Measurements from ENCODE around the gene ALDOB. TPM values are rescaled to one million over a fixed set of nuclear protein-coding genes. Genes with fewer than 3 reads are reported as not detected.

Gene ALDOB
- total and polyA plus RNA-seq, 2 donors (not counting 3 experiments of a cell fraction or from before 2014, with no cell fraction given) = not detected

DNA sequence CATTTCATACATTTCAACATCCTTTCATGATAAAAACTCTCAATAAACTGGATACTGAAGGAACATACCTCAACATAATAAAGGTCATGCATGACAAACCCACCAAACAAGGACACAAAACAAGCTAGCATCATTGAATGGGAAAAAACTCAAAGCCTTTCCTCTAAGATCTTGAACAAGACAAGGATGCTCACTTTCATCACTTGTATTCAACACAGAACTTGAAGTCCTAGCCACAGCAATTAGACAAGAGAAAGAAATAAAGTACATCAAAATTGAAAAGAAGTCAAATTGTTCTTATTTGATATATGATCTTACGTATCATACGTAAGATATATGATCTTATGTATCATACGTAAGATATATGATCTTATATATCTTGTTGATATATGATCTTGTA, 42.4 kb downstream of the ALDOB start:
- H3K27ac ChIP-seq (ENCODE audit: insufficient read depth, low read depth, low read length) = no peak overlapping the region
- POLR2A ChIA-PET = no interaction called here
- no peaks in the 10 kb centered on the region for H3K27me3 ChIP-seq (ENCODE audit: control insufficient read depth in 2 of 2, insufficient read depth in 2 of 2, low read length in 2 of 2)
- intact Hi-C loops (cut with micrococcal nuclease) = no loop called here
- no peak for DNase-seq (ENCODE audit: low read depth, low spot score)
- no peak overlapping the region for H2AFZ ChIP-seq (ENCODE audit: low read depth, low read length)
- peaks cover 7% of the 10 kb centered on the region for H3K4me1 ChIP-seq (ENCODE audit: control insufficient read depth, extremely low read depth, insufficient read depth, low read length)
- peaks cover 65% of the 10 kb centered on the region for H3K79me2 ChIP-seq (ENCODE audit: control insufficient read depth, insufficient read depth, low read length)
- no peak for FAIRE-seq
- BruUV-seq (replicated peaks) = no TSS peak
- CTCF ChIA-PET = interaction anchor here (0.9 kb wide), 1 partner anchor 137 kb away, joined by 3 read pairs; no protein-coding TSS in a partner anchor
- H3K4me3 ChIP-seq (replicated peaks in 1 of 3; ENCODE audit: insufficient read depth in 1 of 3, low read depth in 1 of 3, low read length in 3 of 3) = no peak overlapping the region
- peaks cover 0 to 3% of the 10 kb centered on the region in 2 experiments for H3K36me3 ChIP-seq (ENCODE audit: control insufficient read depth in 2 of 2, extremely low read depth in 1 of 2, insufficient read depth in 2 of 2, low read length in 2 of 2)
- peaks cover 5% of the 10 kb centered on the region for H4K20me1 ChIP-seq (replicated peaks; ENCODE audit: control insufficient read depth, extremely low read depth, insufficient read depth, low read length)
- dilution Hi-C loops (cut with MboI; ENCODE audit: extremely low pct_ligation_motif_present, low sequenced_read_pairs) = no loop called here
- no peaks in the 10 kb centered on the region for H3K9me3 ChIP-seq (replicated peaks; ENCODE audit: control insufficient read depth, insufficient read depth, low read length)
- no peak overlapping the region for H3K9ac ChIP-seq (replicated peaks; ENCODE audit: extremely low read depth, insufficient read depth, low read length)
- no peak for TF ChIP-seq JUN (IDR thresholded peaks at IDR 0.05; ENCODE audit: borderline replicate concordance, insufficient read depth, insufficient read length, low read depth)
- H3K9me1 ChIP-seq (replicated peaks; ENCODE audit: control insufficient read depth, extremely low read depth, insufficient read depth, low read length) = no peaks in the 10 kb centered on the region
- H3K4me2 ChIP-seq (ENCODE audit: insufficient read depth, low read length) = no peak overlapping the region

GRCh38 chr9:101388507-101388993, 47.0 kb downstream of the ALDOB start:
- CTCF ChIA-PET = interaction anchor here (0.6 to 2.6 kb wide), 22 partner anchors 9 to 787 kb away, joined by 3 to 26 read pairs (median 4); partner anchors contain the start of genes MRPL50, RNF20 and ZNF189
- DNase-seq (ENCODE audit: low read depth, low spot score) = no peak
- Histone ChIP-seq H3K79me2 (ENCODE audit: control insufficient read depth, insufficient read depth, low read length) (peaks cover 22% of the 10 kb centered on the region), H3K9ac (replicated peaks; ENCODE audit: extremely low read depth, insufficient read depth, low read length) (no peak overlapping the region), H3K9me3 (replicated peaks; ENCODE audit: control insufficient read depth, insufficient read depth, low read length) (no peaks in the 10 kb centered on the region), H3K36me3 (ENCODE audit: control insufficient read depth in 2 of 2, extremely low read depth in 1 of 2, insufficient read depth in 2 of 2, low read length in 2 of 2) (peaks cover 0 to 3% of the 10 kb centered on the region in 2 experiments), H3K9me1 (replicated peaks; ENCODE audit: control insufficient read depth, extremely low read depth, insufficient read depth, low read length) (no peaks in the 10 kb centered on the region), H3K4me2 (ENCODE audit: insufficient read depth, low read length) (no peak overlapping the region), H4K20me1 (replicated peaks; ENCODE audit: control insufficient read depth, extremely low read depth, insufficient read depth, low read length) (peaks cover 7% of the 10 kb centered on the region), H2AFZ (ENCODE audit: low read depth, low read length) (no peak overlapping the region), H3K27me3 (ENCODE audit: control insufficient read depth in 2 of 2, insufficient read depth in 2 of 2, low read length in 2 of 2) (no peaks in the 10 kb centered on the region), H3K27ac (ENCODE audit: insufficient read depth, low read depth, low read length) (no peak overlapping the region), H3K4me1 (ENCODE audit: control insufficient read depth, extremely low read depth, insufficient read depth, low read length) (no peaks in the 10 kb centered on the region), H3K4me3 (replicated peaks in 1 of 3; ENCODE audit: insufficient read depth in 1 of 3, low read depth in 1 of 3, low read length in 3 of 3) (no peak overlapping the region)
- intact Hi-C loops (cut with micrococcal nuclease) = loop anchor here (1.0 to 2.0 kb wide), 2 partner anchors 10 to 674 kb away; partner anchors contain the start of genes MRPL50 and ZNF189
- no peak for FAIRE-seq
- no peak for TF ChIP-seq POLR2AphosphoS5 (IDR thresholded peaks at IDR 0.05; ENCODE audit: insufficient read depth, low read depth, low read length)
- no peak for TF ChIP-seq POLR2A (IDR thresholded peaks at IDR 0.05; ENCODE audit: low read depth, low read length)
- TF ChIP-seq GATA2 (IDR thresholded peaks at IDR 0.05; ENCODE audit: insufficient read depth, insufficient read length, low read depth, low read length) = no peak
- TF ChIP-seq CTCF (IDR thresholded peaks at IDR 0.05; ENCODE audit: extremely low read depth in 1 of 2, insufficient read depth in 1 of 2, low read depth in 1 of 2, low read length in 2 of 2) = peak; percentile 12 to 17
- TF ChIP-seq MYC (IDR thresholded peaks at IDR 0.05; ENCODE audit: low read depth, low read length) = no peak
- TF ChIP-seq, protein P1, sequence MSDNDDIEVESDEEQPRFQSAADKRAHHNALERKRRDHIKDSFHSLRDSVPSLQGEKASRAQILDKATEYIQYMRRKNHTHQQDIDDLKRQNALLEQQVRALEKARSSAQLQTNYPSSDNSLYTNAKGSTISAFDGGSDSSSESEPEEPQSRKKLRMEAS (IDR thresholded peaks at IDR 0.05; ENCODE audit: insufficient read depth, insufficient read length) = no peak
- no TSS peak for BruUV-seq (replicated peaks)
- POLR2A ChIA-PET = interaction anchor here (1.5 kb wide), 1 partner anchor 10 kb away, joined by 5 read pairs; the partner anchor contains the start of genes MRPL50 and ZNF189
- dilution Hi-C loops (cut with MboI; ENCODE audit: extremely low pct_ligation_motif_present, low sequenced_read_pairs) = no loop called here
